Muscle layer of colon (tissue), 2 donors: ENCODE results near the gene NT5C.
"Not testable (repeated sequence)": the region's sequence is repeated elsewhere in the genome, so short reads cannot be mapped to it uniquely, and the experiment has no call there.

ENCODE experiments used
- H3K27ac ChIP-seq: one replicate; pipeline ENCODE4 v1.7.0; 2013; ENCODE audit warnings: low read depth, mild to moderate bottlenecking, low read length, moderate library complexity
- H3K27me3 ChIP-seq, 2 donors: one replicate each; pipeline ENCODE4 v1.7.0; 2013; ENCODE audit warnings: low read length in 2 of 2, mild to moderate bottlenecking in 2 of 2; ENCODE audit not compliant: insufficient read depth in 2 of 2, control insufficient read depth in 1 of 2
- H3K36me3 ChIP-seq: one replicate; pipeline ENCODE4 v1.7.0; 2013; ENCODE audit warnings: mild to moderate bottlenecking, low read length; ENCODE audit not compliant: insufficient read depth
- H3K4me1 ChIP-seq: one replicate; pipeline ENCODE4 v1.7.0; 2013; ENCODE audit warnings: mild to moderate bottlenecking, low read length; ENCODE audit not compliant: insufficient read depth
- H3K4me3 ChIP-seq, 2 donors: one replicate each; pipeline ENCODE4 v1.7.0; 2013; ENCODE audit warnings: low read length in 2 of 2, low read depth in 1 of 2, mild to moderate bottlenecking in 1 of 2, moderate library complexity in 1 of 2
- H3K9ac ChIP-seq: one replicate; pipeline ENCODE4 v1.7.0; 2013; ENCODE audit warnings: low read length
- H3K9me3 ChIP-seq: one replicate; pipeline ENCODE4 v1.7.0; 2013; ENCODE audit warnings: mild to moderate bottlenecking, low read length
- donor health status: abdominal sarcoma.
- donor health status: Adenocarcinoma of cecum.

Gene NT5C

DNA sequence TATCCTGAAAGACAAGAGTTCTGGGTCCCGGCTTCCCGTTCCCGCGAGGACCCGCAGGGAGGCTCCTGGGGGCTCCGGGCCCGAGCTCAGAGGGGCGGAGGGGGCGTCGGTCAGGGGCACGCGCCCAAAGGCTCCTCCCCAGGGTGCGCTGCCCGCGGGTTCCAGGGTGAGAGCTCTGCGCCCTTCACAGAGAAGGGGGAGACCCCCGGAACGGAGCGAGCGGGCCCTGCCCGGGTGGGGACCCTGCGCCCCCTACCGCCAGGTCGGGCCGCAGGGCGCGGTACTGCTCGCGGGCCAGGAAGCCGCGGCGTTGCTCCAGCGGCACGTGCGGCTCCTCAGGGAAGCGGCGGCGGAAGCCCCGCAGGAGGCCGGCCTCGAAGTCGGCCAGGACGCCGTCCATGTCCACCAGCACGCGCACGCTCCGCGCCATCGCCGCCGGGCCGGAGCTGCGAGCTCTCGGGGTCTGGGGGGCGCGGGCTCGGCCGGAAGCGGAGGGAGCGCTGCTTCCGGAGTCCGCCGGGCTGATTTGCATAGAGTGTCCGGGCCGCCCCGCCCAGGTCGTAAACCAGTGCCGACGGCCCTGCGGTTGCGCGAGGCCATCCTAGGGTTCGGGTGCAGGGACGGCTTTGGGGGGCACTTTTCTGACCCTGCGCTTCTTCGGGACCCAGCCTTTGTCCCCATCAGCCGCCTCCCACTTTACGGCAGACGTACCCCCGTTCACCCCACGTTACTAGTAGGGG, at the start of gene NT5C:
Gene NT5C, minus strand, starts transcription at position 465 of the 740 bp plus-strand sequence. Its CDS starts 35 bp downstream, at position 430.
- Histone ChIP-seq H3K27me3 (no peaks in the 10 kb centered on the region), H3K4me3 (peak within 1 kb of the TSS; percentile 73 to 96), H3K9ac (peak within 1 kb of the TSS; percentile 27), H3K9me3 (no peaks in the 10 kb centered on the region), H3K36me3 (no peaks in the 10 kb centered on the region), H3K4me1 (peaks cover 8% of the 10 kb centered on the region), H3K27ac (peak within 1 kb of the TSS; percentile 96)

DNA sequence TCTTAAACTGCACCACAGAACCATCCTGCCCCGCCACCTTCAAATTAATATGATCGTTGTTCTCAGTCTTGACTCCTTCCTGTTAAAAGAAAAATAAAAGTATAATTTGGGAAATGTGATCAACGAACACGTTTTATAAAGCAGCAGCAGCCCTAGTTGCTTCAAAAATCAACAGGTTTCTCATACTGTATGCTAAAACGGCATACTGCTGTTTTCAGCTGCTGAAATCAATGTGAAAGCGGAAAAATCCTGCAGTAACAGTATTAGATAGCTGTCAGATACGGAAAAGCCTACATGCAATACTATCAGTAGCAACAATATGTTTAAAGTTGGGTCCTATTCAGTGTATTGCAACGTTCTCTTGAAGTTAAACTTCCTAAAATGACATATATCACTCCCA, 49.6 kb upstream of the NT5C start:
- Histone ChIP-seq H3K4me1 (peaks cover 14% of the 10 kb centered on the region), H3K9me3 (no peaks in the 10 kb centered on the region), H3K27ac (peak overlapping the region; percentile 95), H3K9ac (peak overlapping the region; percentile 63), H3K36me3 (peaks cover 18% of the 10 kb centered on the region), H3K27me3 (no peaks in the 10 kb centered on the region), H3K4me3 (peak overlapping the region; percentile 76 to 98)

DNA sequence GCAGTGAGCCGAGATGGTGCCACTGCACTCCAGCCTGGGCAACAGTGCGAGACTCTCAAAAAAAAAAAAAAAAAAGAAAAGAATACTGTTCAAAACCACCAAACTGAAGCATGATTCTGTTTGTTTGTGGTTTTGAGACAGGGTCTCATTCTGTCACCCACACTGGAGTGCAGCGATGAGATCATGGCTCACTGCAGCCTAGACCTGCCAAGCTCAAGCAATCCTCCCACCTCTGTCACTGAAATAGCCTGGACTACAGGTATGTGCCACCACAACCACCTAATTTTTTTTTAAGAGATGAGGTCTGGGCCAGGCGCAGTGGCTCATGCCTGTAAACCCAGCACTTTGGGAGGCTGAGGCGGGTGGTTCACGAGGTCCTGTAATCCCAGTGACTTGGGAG, 46.9 kb upstream of the NT5C start:
- H3K4me1 ChIP-seq = peaks cover 10% of the 10 kb centered on the region
- H3K9me3 ChIP-seq = no peaks in the 10 kb centered on the region
- H3K27ac ChIP-seq = no peak overlapping the region
- H3K9ac ChIP-seq = no peak overlapping the region
- no peak overlapping the region for H3K4me3 ChIP-seq
- H3K27me3 ChIP-seq = no peaks in the 10 kb centered on the region
- H3K36me3 ChIP-seq = peaks cover 30% of the 10 kb centered on the region

DNA sequence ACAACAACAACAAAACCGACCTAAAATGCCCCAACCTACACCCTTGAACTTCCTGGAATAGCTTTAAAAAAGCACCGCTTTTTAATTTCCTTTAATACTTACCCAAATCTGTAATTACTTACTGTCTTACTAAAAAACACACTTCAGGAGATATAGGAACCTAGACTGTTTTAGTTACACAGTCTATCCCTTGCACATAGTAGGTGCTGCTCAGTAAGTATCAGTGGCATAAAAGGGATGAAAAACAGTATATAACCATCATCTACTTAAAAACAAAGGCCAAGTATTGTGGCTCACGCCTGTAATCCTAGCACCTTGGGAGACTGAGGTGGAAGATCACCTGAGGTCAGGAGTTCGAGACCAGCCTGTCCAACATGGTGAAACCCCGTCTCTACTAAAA, 45.1 kb upstream of the NT5C start:
- Histone ChIP-seq H3K27me3 (no peaks in the 10 kb centered on the region), H3K9ac (no peak overlapping the region), H3K9me3 (no peaks in the 10 kb centered on the region), H3K4me3 (no peak overlapping the region), H3K4me1 (peaks cover 12% of the 10 kb centered on the region), H3K36me3 (peaks cover 45% of the 10 kb centered on the region), H3K27ac (no peak overlapping the region)

DNA sequence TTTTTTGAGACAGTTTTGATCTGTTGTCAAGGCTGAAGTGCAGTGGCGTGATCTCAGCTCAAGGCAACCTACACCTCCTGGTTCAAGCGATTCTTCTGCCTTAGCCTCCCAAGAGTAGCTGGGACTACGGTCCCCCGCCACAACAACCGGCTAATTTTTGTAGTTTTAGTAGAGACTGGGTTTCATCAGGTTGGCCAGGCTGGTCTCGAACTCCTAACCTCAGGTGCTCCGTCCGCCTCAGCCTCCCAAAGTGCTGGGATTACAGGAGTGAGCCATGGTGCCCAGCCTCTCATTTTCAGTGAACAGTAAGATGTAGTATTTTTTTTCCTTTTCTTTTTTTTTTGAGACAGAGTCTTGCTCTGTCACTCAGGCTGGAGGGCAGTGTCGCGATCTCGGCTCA, 43.5 kb upstream of the NT5C start:
- Histone ChIP-seq H3K36me3 (peaks cover 45% of the 10 kb centered on the region), H3K9ac (no peak overlapping the region), H3K27ac (no peak overlapping the region), H3K4me3 (no peak overlapping the region), H3K9me3 (no peaks in the 10 kb centered on the region), H3K4me1 (peaks cover 8% of the 10 kb centered on the region), H3K27me3 (no peaks in the 10 kb centered on the region)

DNA sequence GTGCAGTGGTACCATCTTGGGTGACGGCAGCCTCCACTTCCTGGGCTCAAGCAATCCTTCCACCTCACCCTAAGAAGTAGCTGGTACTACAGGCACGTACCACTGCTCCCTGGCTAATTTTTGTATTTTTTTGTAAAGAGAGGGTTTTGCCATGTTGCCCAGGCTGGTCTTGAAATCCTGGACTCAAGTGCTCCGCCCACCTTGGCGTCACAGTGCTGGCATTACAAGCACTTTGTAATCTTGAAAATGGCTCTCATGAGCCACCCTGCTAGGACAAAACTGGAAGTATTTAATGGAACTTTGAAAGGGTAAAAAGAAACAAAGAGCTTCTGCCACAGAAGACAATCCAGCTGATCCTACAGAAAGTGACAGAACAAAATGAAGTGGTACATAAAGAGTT, 42.0 kb upstream of the NT5C start:
- Histone ChIP-seq H3K4me1 (peaks cover 3% of the 10 kb centered on the region), H3K27ac (no peak overlapping the region), H3K27me3 (no peaks in the 10 kb centered on the region), H3K9me3 (no peaks in the 10 kb centered on the region), H3K9ac (no peak overlapping the region), H3K36me3 (peaks cover 37% of the 10 kb centered on the region), H3K4me3 (no peak overlapping the region)

DNA sequence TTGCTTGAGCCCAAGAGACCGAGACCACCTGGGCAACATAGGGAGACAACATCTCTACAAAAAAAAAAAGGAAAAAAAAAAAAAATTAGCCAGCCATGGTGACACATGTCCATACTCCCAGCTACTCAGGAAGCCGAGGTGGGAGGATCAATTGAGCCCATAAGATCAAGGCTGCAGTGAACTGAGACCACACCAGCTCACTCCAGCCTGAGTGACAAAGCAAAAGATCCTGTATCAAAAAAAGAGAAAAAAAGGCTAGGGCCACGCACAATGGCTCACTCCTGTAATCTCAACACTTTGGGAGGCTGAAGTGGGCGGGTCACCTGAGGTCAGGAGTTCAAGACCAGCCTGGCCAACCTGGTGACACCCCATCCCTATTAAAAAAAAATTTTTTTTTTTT, 37.5 kb upstream of the NT5C start:
- Histone ChIP-seq H3K9ac (no peak overlapping the region), H3K27ac (no peak overlapping the region), H3K36me3 (peaks cover 20% of the 10 kb centered on the region), H3K4me1 (peaks cover 3% of the 10 kb centered on the region), H3K27me3 (no peaks in the 10 kb centered on the region), H3K9me3 (no peaks in the 10 kb centered on the region), H3K4me3 (no peak overlapping the region)

DNA sequence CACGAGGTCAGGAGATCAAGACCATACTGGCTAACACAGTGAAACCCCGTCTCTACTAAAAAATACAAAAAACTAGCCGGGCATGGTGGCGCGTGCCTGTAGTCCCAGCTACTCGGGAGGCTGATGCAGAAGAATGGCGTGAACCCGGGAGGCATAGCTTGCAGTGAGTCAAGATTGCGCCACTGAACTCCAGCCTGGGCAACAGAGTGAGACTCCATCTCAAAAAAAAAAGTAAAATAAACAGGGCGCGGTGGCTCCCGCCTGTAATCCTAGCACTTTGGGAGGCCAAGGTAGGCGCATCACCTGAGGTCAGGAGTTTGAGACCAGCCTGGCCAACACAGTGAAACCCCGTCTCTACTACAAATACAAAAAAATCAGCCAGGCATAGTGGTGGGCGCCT, 33.1 kb upstream of the NT5C start:
- not testable (repeated sequence) for H3K4me1 ChIP-seq, H3K9me3 ChIP-seq, H3K27me3 ChIP-seq, H3K27ac ChIP-seq, H3K9ac ChIP-seq, H3K36me3 ChIP-seq, H3K4me3 ChIP-seq

DNA sequence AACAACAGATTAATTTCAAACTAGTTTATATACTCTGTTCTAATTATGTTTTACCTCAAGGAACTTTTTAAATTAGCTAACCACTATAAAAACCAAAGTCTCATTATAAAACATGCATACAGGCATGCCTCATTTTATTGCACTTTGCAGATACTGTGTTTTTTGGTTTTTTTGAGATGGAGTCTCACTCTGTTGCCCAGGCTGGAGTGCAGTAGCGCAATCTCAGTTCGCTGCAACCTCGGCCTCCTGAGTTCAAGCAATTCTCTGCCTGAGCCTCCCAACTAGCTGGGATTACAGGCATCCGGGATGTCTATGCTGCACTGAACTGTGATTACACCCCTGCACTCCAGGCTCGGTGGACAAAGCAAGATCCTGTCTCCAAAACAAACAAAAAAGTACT, 31.5 kb upstream of the NT5C start:
- Histone ChIP-seq H3K4me1 (no peaks in the 10 kb centered on the region), H3K9me3 (no peaks in the 10 kb centered on the region), H3K9ac (no peak overlapping the region), H3K27me3 (no peaks in the 10 kb centered on the region), H3K4me3 (no peak overlapping the region), H3K36me3 (peaks cover 4% of the 10 kb centered on the region), H3K27ac (no peak overlapping the region)

DNA sequence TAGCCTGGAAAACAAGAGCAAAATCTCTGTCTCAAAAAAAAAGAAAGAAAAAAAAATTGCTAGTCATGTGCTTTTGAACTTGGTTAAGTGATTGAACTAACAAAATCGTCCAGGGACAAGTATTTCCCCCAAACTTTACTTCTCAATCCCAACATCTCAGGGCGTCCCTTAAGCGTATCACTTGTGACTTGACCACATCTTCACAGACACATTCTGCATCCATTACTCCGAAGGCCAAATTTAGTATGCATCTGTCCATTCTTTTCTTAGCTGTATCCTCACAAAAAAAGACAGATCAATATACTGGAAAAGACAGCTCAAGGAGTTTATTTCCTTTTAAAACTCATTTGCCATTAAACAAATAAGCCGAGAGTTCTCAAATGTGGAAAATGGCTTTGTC, 28.7 kb upstream of the NT5C start:
- H3K27ac ChIP-seq = no peak overlapping the region
- no peaks in the 10 kb centered on the region for H3K9me3 ChIP-seq
- H3K9ac ChIP-seq = no peak overlapping the region
- no peak overlapping the region for H3K4me3 ChIP-seq
- H3K27me3 ChIP-seq = no peaks in the 10 kb centered on the region
- peaks cover 4% of the 10 kb centered on the region for H3K36me3 ChIP-seq
- no peaks in the 10 kb centered on the region for H3K4me1 ChIP-seq

DNA sequence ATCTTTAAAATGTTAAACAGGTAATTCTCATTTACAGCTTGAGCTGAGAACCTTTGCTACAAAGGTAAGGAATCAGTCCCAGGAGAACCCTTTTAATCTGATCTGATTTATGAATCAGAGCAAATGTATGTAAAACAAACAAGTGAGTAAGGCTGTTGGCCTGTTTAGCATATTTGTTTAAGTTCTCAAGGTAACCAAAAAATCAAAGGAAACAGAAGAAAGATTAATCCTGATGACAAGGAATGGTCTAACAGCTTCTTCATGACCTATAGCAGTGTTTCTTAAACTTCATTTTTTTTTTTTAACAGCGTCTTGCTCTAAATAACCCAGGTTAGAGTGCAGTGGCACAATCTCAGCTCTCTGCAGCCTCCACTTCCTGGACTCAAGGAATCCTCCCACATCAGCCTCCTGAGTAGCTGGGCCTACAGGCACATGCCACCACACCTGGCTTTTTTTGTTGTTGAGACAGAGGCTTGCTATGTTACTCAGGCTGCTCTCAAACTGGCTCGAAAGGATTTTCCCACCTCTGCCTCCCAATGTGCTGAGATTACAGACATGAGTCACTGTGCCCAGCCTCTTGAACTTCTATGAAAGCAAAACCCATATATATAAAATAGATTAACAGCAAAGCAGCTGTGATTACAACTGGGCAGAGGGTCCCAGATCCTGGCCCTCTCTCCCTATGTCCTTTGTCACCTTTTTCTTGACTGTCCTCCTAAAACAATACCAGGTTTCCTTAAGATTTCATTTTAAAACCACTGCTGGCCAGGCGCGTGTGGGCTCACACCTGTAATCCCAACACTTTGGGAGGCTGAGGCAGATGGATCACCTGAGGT, 27.9 kb upstream of the NT5C start:
- Histone ChIP-seq H3K9me3 (no peaks in the 10 kb centered on the region), H3K27me3 (no peaks in the 10 kb centered on the region), H3K27ac (no peak overlapping the region), H3K36me3 (peaks cover 4% of the 10 kb centered on the region), H3K4me3 (no peak overlapping the region), H3K4me1 (peaks cover 5% of the 10 kb centered on the region), H3K9ac (no peak overlapping the region)
